ENCODE data around the gene PRELP. TPM values are rescaled to one million over a fixed set of nuclear protein-coding genes. Genes with fewer than 3 reads are reported as not detected.

PRELP gene
- total and polyA plus RNA-seq, 2 of the 8 experiments (the other 6 are each of a cell fraction or from before 2014, with no cell fraction given) = 0.13 to 0.23 TPM

GRCh38 chr1:203441766-203442165 lies 33.8 kb upstream of the PRELP start:
- DNase-seq (ENCODE audit: low read depth in 1 of 2, low spot score in 2 of 2) (no peak), FAIRE-seq (no peak)
- Histone ChIP-seq H3K14ac (ENCODE audit: insufficient read length) (no peak overlapping the region), H3K4ac (replicated peaks; ENCODE audit: insufficient read length, low read depth, low read length) (no peak overlapping the region), H3K36me3 (ENCODE audit: control insufficient read depth in 2 of 4, insufficient read depth in 4 of 4, low read length in 3 of 4) (no peaks in the 10 kb centered on the region), H2BK12ac (ENCODE audit: low read depth, low read length) (no peak overlapping the region), H4K5ac (ENCODE audit: insufficient read length, low read depth, low read length) (no peak overlapping the region), H2AK5ac (ENCODE audit: low read depth, low read length) (no peak overlapping the region), H3K56ac (replicated peaks; ENCODE audit: insufficient read length, low read depth, low read length) (no peak overlapping the region), H2BK15ac (ENCODE audit: low read length) (no peak overlapping the region; the same call in 1 of the 2 replicates), H3K23me2 (ENCODE audit: low read depth, low read length) (no peaks in the 10 kb centered on the region), H3K27ac (ENCODE audit: low read depth, low read length) (no peak overlapping the region), H3K9ac (replicated peaks in 1 of 4; ENCODE audit: extremely low read depth in 1 of 4, low read depth in 3 of 4, low read length in 3 of 4) (no peak overlapping the region), H2BK5ac (ENCODE audit: low read depth, low read length) (no peak overlapping the region), H4K91ac (replicated peaks; ENCODE audit: insufficient read length, low read length) (no peak overlapping the region), H3K23ac (ENCODE audit: insufficient read length) (no peak overlapping the region), H3K79me1 (ENCODE audit: low read depth, low read length) (no peaks in the 10 kb centered on the region), H2AFZ (ENCODE audit: low read length) (no peak overlapping the region), H3K9me3 (ENCODE audit: insufficient read depth in 2 of 2, low read depth in 1 of 2, low read length in 1 of 2) (peaks cover 7 to 11% of the 10 kb centered on the region in 2 experiments; a peak in 3 of 4 replicates), H2BK20ac (ENCODE audit: low read length) (no peak overlapping the region), H3K27me3 (replicated peaks in 1 of 4; ENCODE audit: control insufficient read depth in 3 of 4, extremely low read depth in 1 of 4, insufficient read depth in 3 of 4, low read length in 3 of 4) (no peaks in the 10 kb centered on the region; a peak in 1 of 7 replicates), H4K20me1 (replicated peaks in 1 of 2; ENCODE audit: control insufficient read depth in 1 of 2, insufficient read depth in 2 of 2, low read length in 2 of 2) (no peaks in the 10 kb centered on the region), H3K4me2 (ENCODE audit: insufficient read depth in 1 of 2, low read depth in 2 of 2, low read length in 2 of 2) (no peak overlapping the region), H3K4me3 (ENCODE audit: extremely low read depth in 1 of 4, insufficient read depth in 2 of 4, low read depth in 3 of 4, low read length in 4 of 4) (no peak overlapping the region), H2BK120ac (replicated peaks; ENCODE audit: low read depth, low read length) (no peak overlapping the region), H4K8ac (ENCODE audit: extremely low read depth, insufficient read depth, low read length) (no peak overlapping the region), H3K79me2 (ENCODE audit: control insufficient read depth in 1 of 2, insufficient read depth in 2 of 2, low read length in 2 of 2) (no peaks in the 10 kb centered on the region), H3K18ac (ENCODE audit: extremely low read depth, low read length) (no peak overlapping the region), H3K4me1 (replicated peaks in 1 of 4; ENCODE audit: control insufficient read depth in 3 of 4, insufficient read depth in 4 of 4, low read length in 3 of 4) (peaks cover 2 to 9% (median 5%) of the 10 kb centered on the region in 4 experiments)
- TF ChIP-seq EGR1 (IDR thresholded peaks at IDR 0.05; ENCODE audit: borderline replicate concordance, low read depth, low read length) = no peak
- POLR2A ChIA-PET (ENCODE audit: partially characterized antibody) = no interaction called here
- whole genome bisulfite sequencing, 2 experiments (ENCODE audit: extremely low coverage in 1 of 2, insufficient coverage in 1 of 2, insufficient read length in 1 of 2, insufficient replicate concordance in 2 of 2, low coverage in 1 of 2, low lambda C conversion rate in 2 of 2, missing lambda C conversion rate in 1 of 2) = 94% methylated on average over 9 of the region's 9 CpGs; no CpG with 5 or more reads in 1 of the 2 experiments
- CTCF ChIA-PET (ENCODE audit: partially characterized antibody) = interaction anchor here (0.6 to 10.2 kb wide), 14 partner anchors 9 to 315 kb away, joined by 3 to 166 read pairs (median 3); partner anchors contain the start of genes ADORA1 and ATP2B4
